ENCODE results near the gene NSUN3. TPM values are rescaled to one million over a fixed set of nuclear protein-coding genes. Genes with fewer than 3 reads are reported as not detected.

NSUN3 gene
- total RNA-seq, 2 experiments from 2014 or later = 10.4 to 13.5 TPM

DNA sequence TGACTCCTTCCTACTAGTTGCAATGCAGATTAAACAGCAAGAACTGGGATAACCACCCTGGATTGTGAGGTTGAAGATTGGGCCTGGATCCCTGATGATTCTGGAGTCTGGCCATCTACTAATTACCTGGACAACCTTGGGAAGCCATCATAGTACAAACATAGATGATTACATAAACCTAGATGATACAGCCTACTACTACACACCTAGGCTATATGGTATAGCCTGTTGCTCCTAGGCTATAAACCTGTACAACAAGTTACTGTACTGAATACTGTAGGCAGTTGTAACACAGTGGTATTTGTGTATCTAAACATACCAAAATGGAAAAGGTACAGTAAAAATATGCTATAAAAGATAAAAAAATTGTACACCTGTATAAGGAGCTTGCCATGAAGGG is 48.0 kb downstream of the NSUN3 start:
- Histone ChIP-seq H4K20me1 (ENCODE audit: insufficient read depth, low read length) (no peaks in the 10 kb centered on the region), H3K4me1 (ENCODE audit: insufficient read depth, low read length, poor library complexity, severe bottlenecking) (peaks cover 8% of the 10 kb centered on the region), H3K9me2 (ENCODE audit: insufficient read depth, low read length) (no peaks in the 10 kb centered on the region), H3K9me3 (ENCODE audit: low read length) (no peaks in the 10 kb centered on the region), H2AFZ (ENCODE audit: low read length) (no peak overlapping the region), H3K79me2 (ENCODE audit: insufficient read depth, low read depth, low read length) (no peaks in the 10 kb centered on the region), H3K4me2 (ENCODE audit: low read length) (no peak overlapping the region), H3K4me3 (ENCODE audit: low read depth, low read length, poor library complexity, severe bottlenecking) (no peak overlapping the region), H3K27ac (ENCODE audit: low read depth, low read length, poor library complexity, severe bottlenecking) (no peak overlapping the region), H3K36me3 (ENCODE audit: insufficient read depth, low read length) (peaks cover 19% of the 10 kb centered on the region; the same call in 1 of the 2 replicates)
- CTCF ChIA-PET (ENCODE audit: unreplicated experiment) = no interaction called here
- intact Hi-C loops (cut with micrococcal nuclease; ENCODE audit: unreplicated experiment) = no loop called here
- TF ChIP-seq EZH2phosphoT487 (IDR thresholded peaks at IDR 0.05; ENCODE audit: borderline replicate concordance, low read depth, low read length) = no peak
- TF ChIP-seq, protein P1, sequence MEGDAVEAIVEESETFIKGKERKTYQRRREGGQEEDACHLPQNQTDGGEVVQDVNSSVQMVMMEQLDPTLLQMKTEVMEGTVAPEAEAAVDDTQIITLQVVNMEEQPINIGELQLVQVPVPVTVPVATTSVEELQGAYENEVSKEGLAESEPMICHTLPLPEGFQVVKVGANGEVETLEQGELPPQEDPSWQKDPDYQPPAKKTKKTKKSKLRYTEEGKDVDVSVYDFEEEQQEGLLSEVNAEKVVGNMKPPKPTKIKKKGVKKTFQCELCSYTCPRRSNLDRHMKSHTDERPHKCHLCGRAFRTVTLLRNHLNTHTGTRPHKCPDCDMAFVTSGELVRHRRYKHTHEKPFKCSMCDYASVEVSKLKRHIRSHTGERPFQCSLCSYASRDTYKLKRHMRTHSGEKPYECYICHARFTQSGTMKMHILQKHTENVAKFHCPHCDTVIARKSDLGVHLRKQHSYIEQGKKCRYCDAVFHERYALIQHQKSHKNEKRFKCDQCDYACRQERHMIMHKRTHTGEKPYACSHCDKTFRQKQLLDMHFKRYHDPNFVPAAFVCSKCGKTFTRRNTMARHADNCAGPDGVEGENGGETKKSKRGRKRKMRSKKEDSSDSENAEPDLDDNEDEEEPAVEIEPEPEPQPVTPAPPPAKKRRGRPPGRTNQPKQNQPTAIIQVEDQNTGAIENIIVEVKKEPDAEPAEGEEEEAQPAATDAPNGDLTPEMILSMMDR (conservative IDR thresholded peaks at IDR 0.05; ENCODE audit: low read length) = no peak
- POLR2A ChIA-PET = interaction anchor here (1.0 kb wide), 1 partner anchor 9 kb away, joined by 15 read pairs; no protein-coding TSS in a partner anchor
- DNase-seq (ENCODE audit: low spot score) = no peak
- no TSS peak for BruUV-seq (replicated peaks)

DNA sequence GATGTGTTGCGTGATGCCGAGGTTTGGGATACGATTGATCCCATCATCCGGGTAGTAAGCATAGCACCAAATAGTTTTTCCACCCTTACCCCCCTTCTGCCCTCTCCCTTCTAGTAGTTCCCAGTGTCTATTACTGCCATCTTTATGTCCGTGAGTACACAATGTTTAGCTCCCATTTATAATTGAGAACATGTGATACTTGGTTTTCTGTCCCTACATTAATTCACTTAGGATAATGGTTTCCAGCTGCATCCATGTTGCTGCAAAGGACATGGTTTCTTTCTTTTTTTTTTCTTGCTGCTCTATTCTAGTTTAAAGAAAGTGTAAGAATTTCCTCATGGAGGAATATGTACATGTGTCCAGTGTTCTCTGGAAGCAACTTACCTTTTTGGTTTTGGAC is 51.8 kb downstream of the NSUN3 start:
- Histone ChIP-seq H3K27ac (ENCODE audit: low read depth, low read length, poor library complexity, severe bottlenecking) (no peak overlapping the region), H2AFZ (ENCODE audit: low read length) (no peak overlapping the region), H3K9me3 (ENCODE audit: low read length) (no peaks in the 10 kb centered on the region), H4K20me1 (ENCODE audit: insufficient read depth, low read length) (no peaks in the 10 kb centered on the region), H3K4me3 (ENCODE audit: low read depth, low read length, poor library complexity, severe bottlenecking) (no peak overlapping the region), H3K79me2 (ENCODE audit: insufficient read depth, low read depth, low read length) (no peaks in the 10 kb centered on the region), H3K4me2 (ENCODE audit: low read length) (no peak overlapping the region), H3K9me2 (ENCODE audit: insufficient read depth, low read length) (no peaks in the 10 kb centered on the region), H3K4me1 (ENCODE audit: insufficient read depth, low read length, poor library complexity, severe bottlenecking) (peaks cover 8% of the 10 kb centered on the region), H3K36me3 (ENCODE audit: insufficient read depth, low read length) (peaks cover 12% of the 10 kb centered on the region; the same call in 1 of the 2 replicates)
- CTCF ChIA-PET (ENCODE audit: unreplicated experiment) = no interaction called here
- intact Hi-C loops (cut with micrococcal nuclease; ENCODE audit: unreplicated experiment) = no loop called here
- no TSS peak for BruUV-seq (replicated peaks)
- DNase-seq (ENCODE audit: low spot score) = no peak
- TF ChIP-seq, protein P1 (conservative IDR thresholded peaks at IDR 0.05; ENCODE audit: low read length) = no peak
- TF ChIP-seq EZH2phosphoT487 (IDR thresholded peaks at IDR 0.05; ENCODE audit: borderline replicate concordance, low read depth, low read length) = no peak
- POLR2A ChIA-PET = interaction anchor here (0.6 to 0.9 kb wide), 4 partner anchors 8 to 965 kb away, joined by 3 to 7 read pairs (median 6); no protein-coding TSS in a partner anchor

DNA sequence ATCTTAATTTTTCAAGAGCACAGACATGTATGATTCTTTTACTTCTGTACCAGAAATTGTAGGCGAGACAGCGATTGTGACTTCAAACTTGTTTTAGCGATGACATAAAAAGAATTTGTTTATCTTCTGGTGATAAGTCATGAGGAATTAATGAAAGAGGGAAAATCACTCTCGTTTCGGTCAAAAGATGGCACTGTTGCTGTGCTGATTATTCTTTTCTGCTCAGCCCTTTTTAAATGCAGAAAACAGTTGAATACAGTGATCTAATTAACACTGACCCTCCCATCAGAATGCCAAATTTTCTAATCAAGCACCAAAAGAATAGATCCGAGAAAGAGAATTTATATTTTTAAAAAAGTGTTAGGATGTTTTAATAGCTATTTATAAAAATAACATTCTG is 52.6 kb downstream of the NSUN3 start:
- CTCF ChIA-PET (ENCODE audit: unreplicated experiment) = no interaction called here
- intact Hi-C loops (cut with micrococcal nuclease; ENCODE audit: unreplicated experiment) = no loop called here

More for the DNA sequence above, 52.6 kb downstream of the NSUN3 start:
- Histone ChIP-seq H3K4me2 (ENCODE audit: low read length) (no peak overlapping the region), H3K36me3 (ENCODE audit: insufficient read depth, low read length) (peaks cover 12% of the 10 kb centered on the region; the same call in 1 of the 2 replicates), H3K4me3 (ENCODE audit: low read depth, low read length, poor library complexity, severe bottlenecking) (no peak overlapping the region), H3K9me2 (ENCODE audit: insufficient read depth, low read length) (no peaks in the 10 kb centered on the region), H3K27ac (ENCODE audit: low read depth, low read length, poor library complexity, severe bottlenecking) (no peak overlapping the region), H3K4me1 (ENCODE audit: insufficient read depth, low read length, poor library complexity, severe bottlenecking) (peaks cover 8% of the 10 kb centered on the region), H2AFZ (ENCODE audit: low read length) (no peak overlapping the region), H4K20me1 (ENCODE audit: insufficient read depth, low read length) (no peaks in the 10 kb centered on the region), H3K9me3 (ENCODE audit: low read length) (no peaks in the 10 kb centered on the region), H3K79me2 (ENCODE audit: insufficient read depth, low read depth, low read length) (no peaks in the 10 kb centered on the region)
- BruUV-seq (replicated peaks) = no TSS peak
- POLR2A ChIA-PET = interaction anchor here (0.6 to 0.9 kb wide), 3 partner anchors 9 to 17 kb away, joined by 3 to 7 read pairs (median 5); no protein-coding TSS in a partner anchor
- no peak for TF ChIP-seq EZH2phosphoT487 (IDR thresholded peaks at IDR 0.05; ENCODE audit: borderline replicate concordance, low read depth, low read length)
- TF ChIP-seq, protein P1 (conservative IDR thresholded peaks at IDR 0.05; ENCODE audit: low read length) = peak; percentile 64
- DNase-seq (ENCODE audit: low spot score) = peak; percentile 3
